ENCODE data around the gene GDPD1.

DNA sequence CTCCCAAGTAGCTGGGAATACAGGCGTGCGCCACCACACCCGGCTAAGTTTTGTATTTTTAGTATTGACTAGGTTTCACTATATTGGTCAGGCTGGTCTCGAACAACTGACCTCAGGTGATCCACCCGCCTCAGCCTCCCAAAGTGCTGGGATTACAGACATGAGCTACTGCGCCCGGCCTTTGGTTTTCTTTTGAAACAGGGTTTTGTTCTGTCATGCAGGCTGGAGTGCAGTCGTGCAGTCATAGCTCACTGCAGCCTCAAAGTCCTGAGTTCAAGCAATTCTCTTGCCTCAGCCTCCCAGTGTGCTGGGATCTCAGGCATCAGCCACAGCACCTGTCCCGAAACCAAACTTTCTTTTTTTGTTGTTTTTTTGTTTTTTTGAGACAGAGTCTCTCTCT lies 39.7 kb upstream of the GDPD1 start:
- TF ChIP-seq FOXM1 (IDR thresholded peaks at IDR 0.05; ENCODE audit: borderline replicate concordance): no peak
- no peak for TF ChIP-seq FOXK2 (IDR thresholded peaks at IDR 0.05)
- no peak for TF ChIP-seq ZNF384 (IDR thresholded peaks at IDR 0.05)
- TF ChIP-seq L3MBTL2 (conservative IDR thresholded peaks at IDR 0.05): no peak
- TF ChIP-seq BHLHE40 (IDR thresholded peaks at IDR 0.05; ENCODE audit: borderline replicate concordance): no peak
- no peak for TF ChIP-seq FOXA1 (IDR thresholded peaks at IDR 0.05)
- no peak for TF ChIP-seq ARNT (IDR thresholded peaks at IDR 0.05)
- TF ChIP-seq SP1 (IDR thresholded peaks at IDR 0.05): no peak

Measured in HEK293T (cell line).